COR-L47 (cell line): ENCODE data around the gene ITGB1BP1.
"Not testable (repeated sequence)": the region's sequence is repeated elsewhere in the genome, so short reads cannot be mapped to it uniquely, and the experiment has no call there.

ENCODE experiments used
- DNase-seq: peaks from one replicate; lab custom pipeline; 2025; lab: John Stamatoyannopoulos, UW

The ITGB1BP1 gene

GRCh38 chr2:9400268-9401058 is 22.9 kb downstream of the ITGB1BP1 start:
- DNase-seq, result no peak

DNA sequence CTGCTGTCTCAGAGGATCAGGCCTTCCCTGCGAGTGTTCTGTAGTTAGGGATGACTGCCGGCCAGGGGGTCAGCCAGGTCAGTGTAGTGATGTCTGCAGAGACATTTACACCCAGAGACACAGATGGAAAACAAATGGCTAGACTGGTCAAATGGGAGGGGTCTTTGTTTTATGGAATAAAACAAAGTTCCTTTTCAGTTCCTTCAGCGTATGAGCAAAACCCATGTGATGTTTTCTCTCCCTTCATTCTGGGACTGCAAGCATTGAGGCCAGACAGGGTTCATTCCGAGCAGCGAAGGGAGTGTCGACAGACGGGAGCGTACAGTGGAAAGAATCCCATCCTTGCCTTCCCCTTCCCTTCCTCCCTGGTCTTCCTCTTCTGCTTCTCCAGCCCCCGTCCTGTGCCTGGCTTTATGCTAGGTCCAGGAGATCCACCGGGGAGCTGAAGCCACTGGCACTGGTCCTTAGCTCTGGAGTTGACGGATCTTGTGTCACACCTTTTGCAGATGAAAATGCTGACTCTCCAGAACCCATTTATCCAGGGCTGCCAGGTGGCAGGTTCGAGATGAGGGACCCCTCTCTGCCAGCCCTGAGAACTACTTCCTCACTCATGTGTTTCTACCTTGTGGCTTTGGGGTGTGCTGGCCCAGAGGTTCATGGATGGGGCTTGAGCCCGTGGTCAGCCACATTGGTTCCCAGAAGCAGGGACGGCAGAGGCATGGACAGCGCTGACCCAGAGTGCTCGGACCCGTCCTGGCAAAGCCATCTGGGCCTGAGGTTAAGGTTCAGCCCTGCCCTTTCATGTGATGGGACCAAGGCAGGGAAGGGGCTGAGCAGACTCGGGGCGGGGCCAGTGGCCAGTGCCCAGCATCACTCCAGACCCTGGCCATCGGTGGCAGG is 24.2 kb downstream of the ITGB1BP1 start:
- no peak for DNase-seq

GRCh38 chr2:9398251-9398650 is 25.1 kb downstream of the ITGB1BP1 start:
- DNase-seq, result not testable (repeated sequence)

DNA sequence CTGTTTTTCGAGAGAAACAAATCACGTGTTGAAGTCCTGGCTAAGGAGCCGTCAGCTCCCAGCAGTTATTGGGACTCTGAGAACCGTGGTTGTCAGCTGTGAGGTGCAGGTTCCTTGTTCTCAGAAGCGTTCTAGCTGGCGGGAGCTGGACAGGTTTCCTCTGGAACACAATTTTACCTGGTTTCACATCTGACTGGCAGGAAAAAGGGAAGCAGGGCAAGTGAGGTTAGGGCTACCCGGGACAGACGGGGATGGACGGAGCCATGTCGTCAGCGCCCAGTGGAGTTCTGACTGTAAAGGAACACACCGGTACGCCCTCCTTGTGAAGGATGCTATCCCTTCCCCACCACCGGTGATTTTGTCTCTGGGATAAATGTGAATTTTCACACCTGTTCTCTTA is 26.1 kb downstream of the ITGB1BP1 start:
- DNase-seq, result no peak

DNA sequence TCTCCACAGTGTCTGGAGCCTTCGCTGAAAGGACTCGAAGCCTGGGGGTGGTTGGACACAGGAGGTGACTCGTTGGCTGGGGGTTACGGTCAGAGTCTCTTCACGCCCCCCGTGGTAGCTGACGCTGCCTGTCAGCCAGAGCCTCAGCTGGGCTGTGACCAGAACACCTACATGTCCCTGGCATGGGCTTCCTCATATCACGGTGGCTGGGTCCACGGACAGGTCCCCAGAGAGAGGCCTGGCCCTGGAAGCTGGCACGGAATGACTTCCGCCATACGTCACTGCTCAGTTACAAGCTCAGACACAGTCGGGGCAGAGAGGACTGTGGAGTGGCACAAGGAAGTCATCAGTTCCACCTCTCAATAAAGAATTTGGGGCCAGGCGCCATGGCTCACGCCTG is 28.5 kb downstream of the ITGB1BP1 start:
- no peak for DNase-seq

DNA sequence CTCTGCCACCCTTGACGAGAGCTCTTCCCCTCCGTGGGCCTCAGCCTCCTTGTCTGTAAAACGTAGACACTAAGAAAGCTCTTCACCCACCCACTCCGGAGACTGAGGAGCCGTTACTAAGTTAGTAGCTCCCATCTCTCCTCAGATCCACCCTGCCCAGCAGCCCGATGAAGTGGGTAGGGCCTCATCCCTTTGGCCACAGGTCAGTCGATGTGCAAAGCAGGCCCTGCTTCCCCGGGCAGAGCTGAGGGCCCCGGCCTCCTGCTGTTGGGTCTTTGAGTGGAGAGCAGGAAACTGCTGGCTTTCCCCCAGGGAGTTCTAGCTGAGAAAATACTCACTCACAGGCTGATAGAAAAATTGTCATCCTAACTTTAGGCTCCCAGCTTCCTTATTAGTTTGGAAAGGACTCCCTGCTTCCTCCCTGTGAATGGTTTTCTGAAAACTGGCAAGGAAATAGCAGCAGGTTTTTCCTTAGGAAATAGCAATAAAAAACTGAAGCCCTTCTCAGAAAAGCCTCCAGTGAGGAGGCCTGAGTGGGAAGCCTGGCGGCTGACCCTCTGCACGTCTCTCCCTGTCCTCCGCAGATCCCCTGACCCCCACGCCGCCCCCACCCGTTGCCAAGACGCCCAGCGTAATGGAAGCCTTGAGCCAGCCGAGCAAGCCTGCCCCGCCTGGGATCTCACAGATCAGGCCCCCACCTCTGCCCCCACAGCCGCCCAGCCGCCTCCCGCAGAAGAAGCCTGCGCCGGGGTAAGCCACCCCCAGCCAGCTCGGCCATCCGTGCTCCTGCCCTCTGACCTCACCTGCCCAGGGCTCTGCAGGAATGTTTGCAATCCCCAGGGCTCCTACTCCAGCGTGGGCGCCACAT is 30.2 kb downstream of the ITGB1BP1 start:
- DNase-seq, result no peak

- no peak for DNase-seq
These were observed 31.2 kb downstream of the ITGB1BP1 start for GRCh38 chr2:9391961-9392720.

DNA sequence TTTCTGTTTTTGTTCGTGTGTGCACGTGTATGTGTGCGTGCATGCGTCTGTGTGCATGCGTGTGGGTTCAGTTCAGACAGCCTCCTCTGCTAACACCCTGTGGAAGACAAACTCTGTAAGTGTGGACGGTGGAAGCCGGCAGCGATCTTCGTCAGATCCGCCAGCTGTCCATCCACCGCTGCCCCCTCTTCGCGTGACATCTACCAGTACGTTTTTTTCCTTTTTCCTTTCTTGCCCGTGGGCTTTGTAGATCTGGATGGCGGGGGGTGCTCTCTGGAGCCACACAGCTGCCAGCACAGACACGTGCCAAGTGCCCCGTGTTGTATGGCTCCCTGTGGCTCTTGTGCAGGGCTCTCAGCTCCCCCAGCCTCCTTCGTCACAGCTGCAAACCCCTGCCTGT is 32.3 kb downstream of the ITGB1BP1 start:
- DNase-seq, result no peak

GRCh38 chr2:9390151-9390850 is 33.0 kb downstream of the ITGB1BP1 start:
- DNase-seq, result no peak

GRCh38 chr2:9388950-9389911 is 34.1 kb downstream of the ITGB1BP1 start:
- DNase-seq, result no peak

DNA sequence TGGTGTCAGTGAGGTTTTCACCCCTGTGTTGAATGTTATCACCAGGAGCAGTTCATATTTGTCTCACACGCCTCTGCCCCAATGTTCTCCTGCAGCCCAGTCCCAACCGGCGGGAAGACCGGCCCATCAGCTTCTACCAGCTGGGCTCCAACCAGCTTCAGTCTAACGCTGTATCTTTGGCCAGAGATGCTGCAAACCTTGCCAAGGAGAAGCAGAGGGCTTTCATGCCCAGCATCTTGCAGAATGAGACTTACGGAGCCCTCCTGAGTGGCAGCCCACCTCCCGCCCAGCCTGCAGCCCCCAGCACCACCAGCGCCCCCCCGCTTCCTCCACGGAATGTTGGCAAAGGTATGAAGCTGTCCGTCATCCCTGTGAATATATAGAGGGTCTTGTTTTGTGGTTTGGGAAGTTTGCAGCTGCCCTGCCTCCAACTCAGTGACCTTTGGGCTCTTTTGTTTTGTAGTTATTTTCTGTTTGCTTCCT is 35.1 kb downstream of the ITGB1BP1 start:
- no peak for DNase-seq

- no peak for DNase-seq
These were observed 37.5 kb downstream of the ITGB1BP1 start for GRCh38 chr2:9385841-9386240.

- DNase-seq, result no peak
These were observed 38.8 kb downstream of the ITGB1BP1 start for GRCh38 chr2:9384521-9384920.

- no peak for DNase-seq
These were observed 40.6 kb downstream of the ITGB1BP1 start for GRCh38 chr2:9382604-9383235.

DNA sequence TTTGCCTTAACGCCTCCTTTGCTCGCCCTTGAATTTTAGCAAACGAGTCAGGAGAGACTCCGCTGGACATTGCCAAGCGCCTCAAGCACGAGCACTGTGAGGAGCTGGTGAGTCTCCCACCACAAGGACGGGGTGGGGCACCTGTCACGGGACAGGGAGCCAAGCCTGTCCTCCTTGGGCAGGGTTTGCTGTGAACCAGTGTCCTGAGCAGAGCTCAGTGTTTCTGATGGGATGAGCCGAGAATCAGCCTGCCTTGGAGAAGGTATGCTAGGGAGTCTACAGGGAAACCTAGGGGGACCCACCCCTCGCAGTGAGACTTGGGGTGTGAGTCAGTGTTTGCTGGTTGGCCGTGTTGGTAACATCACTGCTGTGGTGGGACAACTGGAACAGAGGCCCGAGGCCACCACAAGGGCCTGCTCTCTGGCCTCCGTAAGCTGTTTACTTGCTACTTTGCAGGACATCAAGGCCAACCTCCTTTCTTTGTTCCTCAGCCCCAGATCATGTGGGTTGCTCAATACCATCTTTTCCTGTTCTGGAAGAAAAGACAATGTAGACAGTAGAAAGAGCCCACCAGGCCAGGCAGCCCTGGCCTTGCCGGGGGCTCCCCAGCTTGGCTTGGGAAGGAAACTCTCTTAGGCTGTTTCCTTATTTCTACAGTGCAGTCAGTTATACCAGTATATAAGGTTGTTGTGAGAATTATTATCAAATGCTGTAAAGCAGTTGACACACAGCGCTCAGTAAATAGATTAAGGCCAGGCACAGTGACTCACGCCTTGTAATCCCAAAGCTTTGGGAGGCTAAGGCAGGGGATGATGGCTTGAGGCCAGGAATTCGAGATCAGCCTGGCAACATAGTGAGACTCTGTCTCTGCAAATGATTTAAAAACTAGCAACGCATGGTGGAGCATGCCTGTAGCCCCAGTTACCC is 42.4 kb downstream of the ITGB1BP1 start:
- DNase-seq, result no peak

DNA sequence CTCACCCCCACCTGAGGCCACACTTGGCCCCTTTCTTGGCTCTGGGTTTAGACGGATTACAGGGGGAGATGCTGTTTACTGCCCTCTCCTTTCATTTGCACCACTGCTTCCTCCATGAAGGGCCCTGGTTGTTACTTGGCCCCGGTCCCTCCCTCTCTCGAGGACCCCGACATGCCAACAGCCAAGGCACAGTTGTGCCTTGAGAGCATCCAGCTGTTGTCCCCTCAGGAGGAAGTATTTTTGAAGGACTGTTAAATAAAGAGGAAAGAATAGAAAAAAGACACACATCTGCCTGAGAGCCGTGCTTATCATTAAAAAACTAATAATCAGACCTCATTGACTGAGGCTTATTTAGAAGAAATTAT is 44.0 kb downstream of the ITGB1BP1 start:
- DNase-seq, result no peak

DNA sequence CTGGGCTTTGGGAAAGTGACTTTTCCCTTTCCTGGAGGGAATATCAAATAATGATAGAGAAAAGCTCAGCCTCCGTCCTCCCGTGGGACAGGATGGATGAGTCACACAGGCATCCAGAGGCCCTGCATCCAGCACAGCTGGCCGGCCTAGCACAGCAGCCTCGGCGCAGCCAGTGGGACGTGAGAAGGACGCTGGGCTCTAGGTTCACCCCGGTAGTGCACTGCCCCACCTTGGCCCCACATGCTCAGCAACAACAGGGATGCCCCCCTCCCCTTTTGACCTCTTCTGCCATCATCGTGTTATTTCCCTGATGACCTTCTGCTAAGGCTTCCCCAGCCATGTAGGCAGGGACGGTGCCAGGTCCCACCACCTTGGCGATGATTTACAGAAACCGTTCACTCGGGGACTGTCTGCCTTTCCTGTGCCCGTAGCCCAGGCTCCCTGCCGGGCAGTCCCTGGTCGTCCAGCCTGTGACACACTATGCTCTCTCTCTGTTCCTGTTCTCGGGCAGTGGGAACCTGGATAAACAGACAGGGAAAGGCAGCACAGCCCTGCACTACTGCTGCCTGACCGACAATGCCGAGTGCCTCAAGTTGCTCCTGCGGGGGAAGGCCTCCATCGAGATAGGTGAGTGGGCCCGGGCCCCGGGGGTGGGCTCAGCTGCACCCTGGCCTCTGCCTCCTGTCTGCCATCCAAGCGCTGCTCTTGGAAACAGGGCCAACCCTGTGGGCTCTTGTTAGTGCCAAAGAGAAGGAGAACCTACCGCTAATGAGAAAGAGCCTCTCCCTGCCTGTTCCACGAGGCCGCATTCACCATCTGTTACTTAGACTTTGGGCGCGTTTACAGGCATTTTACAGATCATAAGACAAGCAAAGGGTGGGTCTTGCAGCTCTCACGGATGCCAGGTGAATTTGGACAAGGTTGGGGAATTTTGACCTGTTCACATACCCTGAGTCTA is 44.6 kb downstream of the ITGB1BP1 start:
- DNase-seq, result no peak
